ENCODE data around the gene ARID5B. TPM values are rescaled to one million over a fixed set of nuclear protein-coding genes. Genes with fewer than 3 reads are reported as not detected.
"Not testable (repeated sequence)": the region's sequence is repeated elsewhere in the genome, so short reads cannot be mapped to it uniquely, and the experiment has no call there.

Gene ARID5B
- total and polyA plus RNA-seq, 2 experiments from 2014 or later = 53.2 to 55.0 TPM

GRCh38 chr10:62027841-62028501 is 126.5 kb downstream of the ARID5B start:
- H3K36me3 ChIP-seq (replicated peaks; ENCODE audit: insufficient read depth, low read depth) = no peaks in the 10 kb centered on the region
- peak overlapping the region; percentile 66 for H3K27ac ChIP-seq
- H3K79me2 ChIP-seq = peaks cover 74% of the 10 kb centered on the region
- no peak overlapping the region for H3K4me3 ChIP-seq
- H2AFZ ChIP-seq = no peak overlapping the region
- no peaks in the 10 kb centered on the region for H3K9me3 ChIP-seq (ENCODE audit: low read depth)
- no peaks in the 10 kb centered on the region for H3K27me3 ChIP-seq
- DNase-seq (ENCODE audit: low spot score) = peak; percentile 37
- no peaks in the 10 kb centered on the region for H3K9me2 ChIP-seq (replicated peaks; ENCODE audit: insufficient read depth)
- H4K20me1 ChIP-seq (ENCODE audit: insufficient read depth, poor library complexity, severe bottlenecking) = no peaks in the 10 kb centered on the region
- TF ChIP-seq EZH2 (IDR thresholded peaks at IDR 0.05; ENCODE audit: borderline replicate concordance) = no peak
- TF ChIP-seq, protein P1, sequence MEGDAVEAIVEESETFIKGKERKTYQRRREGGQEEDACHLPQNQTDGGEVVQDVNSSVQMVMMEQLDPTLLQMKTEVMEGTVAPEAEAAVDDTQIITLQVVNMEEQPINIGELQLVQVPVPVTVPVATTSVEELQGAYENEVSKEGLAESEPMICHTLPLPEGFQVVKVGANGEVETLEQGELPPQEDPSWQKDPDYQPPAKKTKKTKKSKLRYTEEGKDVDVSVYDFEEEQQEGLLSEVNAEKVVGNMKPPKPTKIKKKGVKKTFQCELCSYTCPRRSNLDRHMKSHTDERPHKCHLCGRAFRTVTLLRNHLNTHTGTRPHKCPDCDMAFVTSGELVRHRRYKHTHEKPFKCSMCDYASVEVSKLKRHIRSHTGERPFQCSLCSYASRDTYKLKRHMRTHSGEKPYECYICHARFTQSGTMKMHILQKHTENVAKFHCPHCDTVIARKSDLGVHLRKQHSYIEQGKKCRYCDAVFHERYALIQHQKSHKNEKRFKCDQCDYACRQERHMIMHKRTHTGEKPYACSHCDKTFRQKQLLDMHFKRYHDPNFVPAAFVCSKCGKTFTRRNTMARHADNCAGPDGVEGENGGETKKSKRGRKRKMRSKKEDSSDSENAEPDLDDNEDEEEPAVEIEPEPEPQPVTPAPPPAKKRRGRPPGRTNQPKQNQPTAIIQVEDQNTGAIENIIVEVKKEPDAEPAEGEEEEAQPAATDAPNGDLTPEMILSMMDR (IDR thresholded peaks at IDR 0.05; ENCODE audit: poor library complexity) = no peak
- no peak for TF ChIP-seq EZH2phosphoT487 (IDR thresholded peaks at IDR 0.05; ENCODE audit: low read depth, severe bottlenecking, unreplicated experiment)
- peaks cover 13% of the 10 kb centered on the region for H3K4me1 ChIP-seq (ENCODE audit: insufficient read depth)
- H3K4me2 ChIP-seq = no peak overlapping the region
- 70% methylated on average over 5 of the region's 5 CpGs for WGBS (ENCODE audit: low lambda C conversion rate, missing lambda C conversion rate)

DNA sequence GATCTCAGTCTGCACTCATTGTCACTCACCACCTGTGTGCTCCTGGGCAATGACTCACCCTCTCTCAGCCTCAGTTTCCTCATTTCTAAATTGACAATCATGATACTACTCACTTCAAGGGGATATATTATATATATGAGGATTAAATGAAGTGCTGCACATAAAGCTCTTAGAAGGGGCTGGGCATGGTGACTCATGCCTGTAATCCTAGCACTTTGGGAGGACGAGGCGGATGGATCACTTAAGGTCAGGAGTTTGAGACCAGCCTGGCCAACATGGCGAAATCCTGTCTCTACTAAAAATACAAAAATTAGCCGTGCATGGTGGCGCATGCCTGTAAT is 127.0 kb downstream of the ARID5B start:
- peaks cover 13% of the 10 kb centered on the region for H3K4me1 ChIP-seq (ENCODE audit: insufficient read depth)
- DNase-seq (ENCODE audit: low spot score); H3K4me3 ChIP-seq; H2AFZ ChIP-seq; H3K36me3 ChIP-seq (replicated peaks; ENCODE audit: insufficient read depth, low read depth); H4K20me1 ChIP-seq (ENCODE audit: insufficient read depth, poor library complexity, severe bottlenecking); H3K9me3 ChIP-seq (ENCODE audit: low read depth); H3K4me2 ChIP-seq; H3K27me3 ChIP-seq; H3K9me2 ChIP-seq (replicated peaks; ENCODE audit: insufficient read depth): not testable (repeated sequence)
- peak overlapping the region; percentile 66 for H3K27ac ChIP-seq
- WGBS (ENCODE audit: low lambda C conversion rate, missing lambda C conversion rate) = 92% methylated on average over 5 of the region's 5 CpGs
- peaks cover 74% of the 10 kb centered on the region for H3K79me2 ChIP-seq

DNA sequence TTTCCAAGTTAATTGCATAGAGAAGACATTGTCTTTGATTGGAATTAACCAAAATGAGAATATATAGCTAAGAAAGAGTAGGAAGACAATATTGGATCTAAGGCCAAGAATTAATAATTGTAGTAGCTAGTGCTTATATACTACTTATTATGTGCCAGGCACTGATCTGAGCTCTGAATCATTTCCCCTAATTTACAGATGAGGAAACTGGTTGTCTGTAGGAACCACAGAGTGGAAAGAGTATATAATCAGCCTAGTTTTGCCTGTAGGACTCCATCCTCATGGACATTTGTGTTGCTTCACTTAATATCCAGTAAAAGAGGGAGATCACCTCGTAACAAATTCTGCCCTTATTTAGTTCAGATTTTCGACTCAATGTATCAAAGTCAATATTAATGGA is 127.9 kb downstream of the ARID5B start:
- no peak for DNase-seq (ENCODE audit: low spot score)
- no peaks in the 10 kb centered on the region for H4K20me1 ChIP-seq (ENCODE audit: insufficient read depth, poor library complexity, severe bottlenecking)
- H3K27me3 ChIP-seq = no peaks in the 10 kb centered on the region
- H3K9me2 ChIP-seq (replicated peaks; ENCODE audit: insufficient read depth) = no peaks in the 10 kb centered on the region
- H3K4me2 ChIP-seq = no peak overlapping the region
- peak overlapping the region; percentile 66 for H3K27ac ChIP-seq
- no peak overlapping the region for H3K4me3 ChIP-seq
- WGBS (ENCODE audit: low lambda C conversion rate, missing lambda C conversion rate) = 83% methylated on average over 2 of the region's 2 CpGs
- TF ChIP-seq EZH2phosphoT487 (IDR thresholded peaks at IDR 0.05; ENCODE audit: low read depth, severe bottlenecking, unreplicated experiment) = no peak
- TF ChIP-seq EZH2 (IDR thresholded peaks at IDR 0.05; ENCODE audit: borderline replicate concordance) = no peak
- TF ChIP-seq, protein P1 (IDR thresholded peaks at IDR 0.05; ENCODE audit: poor library complexity) = no peak
- no peak overlapping the region for H2AFZ ChIP-seq
- peaks cover 79% of the 10 kb centered on the region for H3K79me2 ChIP-seq
- no peaks in the 10 kb centered on the region for H3K36me3 ChIP-seq (replicated peaks; ENCODE audit: insufficient read depth, low read depth)
- peaks cover 13% of the 10 kb centered on the region for H3K4me1 ChIP-seq (ENCODE audit: insufficient read depth)
- H3K9me3 ChIP-seq (ENCODE audit: low read depth) = no peaks in the 10 kb centered on the region

GRCh38 chr10:62031507-62031906 is 130.0 kb downstream of the ARID5B start:
- Histone ChIP-seq H3K4me1 (ENCODE audit: insufficient read depth) (peaks cover 15% of the 10 kb centered on the region), H3K9me2 (replicated peaks; ENCODE audit: insufficient read depth) (no peaks in the 10 kb centered on the region), H3K36me3 (replicated peaks; ENCODE audit: insufficient read depth, low read depth) (no peaks in the 10 kb centered on the region), H3K79me2 (peaks cover 88% of the 10 kb centered on the region), H3K4me2 (no peak overlapping the region), H3K27me3 (no peaks in the 10 kb centered on the region), H3K4me3 (no peak overlapping the region), H3K27ac (peak overlapping the region; percentile 8), H4K20me1 (ENCODE audit: insufficient read depth, poor library complexity, severe bottlenecking) (no peaks in the 10 kb centered on the region), H2AFZ (no peak overlapping the region), H3K9me3 (ENCODE audit: low read depth) (no peaks in the 10 kb centered on the region)
- TF ChIP-seq EZH2phosphoT487 (IDR thresholded peaks at IDR 0.05; ENCODE audit: low read depth, severe bottlenecking, unreplicated experiment) (no peak), EZH2 (IDR thresholded peaks at IDR 0.05; ENCODE audit: borderline replicate concordance) (no peak)
- TF ChIP-seq, protein P1 (IDR thresholded peaks at IDR 0.05; ENCODE audit: poor library complexity) = no peak
- DNase-seq (ENCODE audit: low spot score) = no peak
- 89% methylated on average over 2 of the region's 2 CpGs for WGBS (ENCODE audit: low lambda C conversion rate, missing lambda C conversion rate)
